H1 (cell line): Measurements from ENCODE around the gene PPME1. TPM values are rescaled to one million over a fixed set of nuclear protein-coding genes. Genes with fewer than 3 reads are reported as not detected.

Source experiments
- CTCF ChIA-PET: fragments of 300-600 bp; sonication (Branson Sonifier 250); formaldehyde crosslinking; loops from one replicate; lab custom pipeline; 2021; ENCODE audit not compliant: partially characterized antibody; lab: Charles Lee
- POLR2A ChIA-PET: fragments of 300-600 bp; sonication (Branson Sonifier 250); formaldehyde crosslinking; loops from one replicate; lab custom pipeline; 2021; ENCODE audit warnings: inconsistent platforms; ENCODE audit not compliant: partially characterized antibody; lab: Charles Lee
- DNase-seq, 2 experiments: peaks; one replicate each; pipeline versions ENCODE4 v3.0.0 to v3.0.0-alpha.2; 2010 to 2022; ENCODE audit warnings: low spot score in 2 of 2, low read depth in 1 of 2, mixed read lengths in 1 of 2
- FAIRE-seq: peaks from 2 replicates; lab custom pipeline; 2011; peaks lifted over from hg19 to GRCh38; lab: Jason Lieb, UNC
- H2AFZ ChIP-seq: 2 replicates; pipeline ENCODE4 v1.8.1; 2012; ENCODE audit warnings: low read length, inconsistent platforms
- H2AK5ac ChIP-seq: 2 replicates; pipeline ENCODE4 v1.6.1; 2013; ENCODE audit warnings: low read depth, low read length
- H2BK120ac ChIP-seq: replicated peaks from 2 replicates; pipeline ENCODE3; 2013; ENCODE audit warnings: low read depth, low read length, inconsistent platforms
- H2BK12ac ChIP-seq: 2 replicates; pipeline ENCODE4 v1.6.1; 2013; ENCODE audit warnings: low read depth, low read length
- H2BK15ac ChIP-seq: 2 replicates; pipeline ENCODE4 v1.6.1; 2013; ENCODE audit warnings: low read length
- H2BK20ac ChIP-seq: 2 replicates; pipeline ENCODE4 v1.6.1; 2013; ENCODE audit warnings: low read length
- H2BK5ac ChIP-seq: 2 replicates; pipeline ENCODE4 v1.6.1; 2013; ENCODE audit warnings: low read depth, low read length
- H3K14ac ChIP-seq: 2 replicates; pipeline ENCODE4 v1.6.1; 2013; ENCODE audit warnings: inconsistent platforms; ENCODE audit not compliant: insufficient read length
- H3K18ac ChIP-seq: 2 replicates; pipeline ENCODE4 v1.6.1; 2013; ENCODE audit warnings: low read length; ENCODE audit errors: extremely low read depth
- H3K23ac ChIP-seq: 2 replicates; pipeline ENCODE4 v1.6.1; 2013; ENCODE audit warnings: inconsistent platforms; ENCODE audit not compliant: insufficient read length
- H3K23me2 ChIP-seq: 2 replicates; pipeline ENCODE4 v1.6.1; 2013; ENCODE audit warnings: low read depth, low read length
- H3K27ac ChIP-seq: 2 replicates; pipeline ENCODE4 v1.6.1; 2011; ENCODE audit warnings: low read depth, low read length, inconsistent platforms
- H3K27me3 ChIP-seq, 4 experiments: replicated peaks in 1 of 4; 1 replicate in 1 of 4; 2 replicates in 3 of 4; pipeline versions ENCODE4 v1.6.1 to v1.8.1; 2011 to 2013; ENCODE audit warnings: low read length in 3 of 4, mild to moderate bottlenecking in 3 of 4, inconsistent platforms in 2 of 4, mixed read lengths in 2 of 4, moderate library complexity in 1 of 4; ENCODE audit not compliant: control insufficient read depth in 3 of 4, insufficient read depth in 3 of 4; ENCODE audit errors: extremely low read depth in 1 of 4
- H3K36me3 ChIP-seq, 4 experiments: 2 replicates each; pipeline versions ENCODE4 v1.6.1 to v1.8.1; 2011 to 2013; ENCODE audit warnings: mild to moderate bottlenecking in 4 of 4, low read length in 3 of 4, moderate library complexity in 2 of 4, control low read depth in 1 of 4, inconsistent platforms in 1 of 4; ENCODE audit not compliant: insufficient read depth in 4 of 4, control insufficient read depth in 2 of 4
- H3K4ac ChIP-seq: replicated peaks from 2 replicates; pipeline ENCODE3; 2013; ENCODE audit warnings: low read length, low read depth, mixed read lengths, inconsistent platforms; ENCODE audit not compliant: insufficient read length
- H3K4me1 ChIP-seq, 4 experiments: replicated peaks in 1 of 4; 1 replicate in 1 of 4; 2 replicates in 3 of 4; pipeline versions ENCODE4 v1.6.1 to v1.8.1; 2011 to 2013; ENCODE audit warnings: low read length in 3 of 4, inconsistent platforms in 2 of 4, mixed read lengths in 1 of 4; ENCODE audit not compliant: insufficient read depth in 4 of 4, control insufficient read depth in 3 of 4
- H3K4me2 ChIP-seq, 2 experiments: 2 replicates each; pipeline versions ENCODE4 v1.6.1 to v1.8.1; 2011 to 2013; ENCODE audit warnings: low read depth in 2 of 2, low read length in 2 of 2, control low read depth in 1 of 2, inconsistent platforms in 1 of 2, mild to moderate bottlenecking in 1 of 2; ENCODE audit not compliant: insufficient read depth in 1 of 2
- H3K4me3 ChIP-seq, 4 experiments: fragments of 200-600, 300-600 bp in 1 of 4; sonication (generic), shearing (Covaris generic), sonication (Bioruptor Twin) in 1 of 4; 2 replicates each; pipeline versions ENCODE4 v1.5.1 to v1.8.1; 2011 to 2016; ENCODE audit warnings: low read length in 4 of 4, low read depth in 3 of 4, control low read depth in 2 of 4, inconsistent platforms in 2 of 4, mild to moderate bottlenecking in 2 of 4, mixed read lengths in 1 of 4, moderate library complexity in 1 of 4; ENCODE audit not compliant: insufficient read depth in 2 of 4; ENCODE audit errors: extremely low read depth in 1 of 4
- H3K56ac ChIP-seq: replicated peaks from 2 replicates; pipeline ENCODE3; 2013; ENCODE audit warnings: low read depth, mild to moderate bottlenecking, mixed read lengths, low read length, inconsistent platforms; ENCODE audit not compliant: insufficient read length
- H3K79me1 ChIP-seq: 2 replicates; pipeline ENCODE4 v1.6.1; 2013; ENCODE audit warnings: low read depth, low read length, control low read depth
- H3K79me2 ChIP-seq, 2 experiments: 2 replicates each; pipeline versions ENCODE4 v1.6.1 to v1.8.1; 2012 to 2013; ENCODE audit warnings: low read length in 2 of 2, mild to moderate bottlenecking in 2 of 2, inconsistent platforms in 1 of 2; ENCODE audit not compliant: insufficient read depth in 2 of 2, control insufficient read depth in 1 of 2
- H3K9ac ChIP-seq, 4 experiments: replicated peaks in 1 of 4; 1 replicate in 1 of 4; 2 replicates in 3 of 4; pipeline versions ENCODE4 v1.6.1 to v1.8.1; 2011 to 2013; ENCODE audit warnings: low read depth in 3 of 4, low read length in 3 of 4, control low read depth in 2 of 4, mild to moderate bottlenecking in 2 of 4, moderate library complexity in 2 of 4, inconsistent platforms in 1 of 4; ENCODE audit errors: extremely low read depth in 1 of 4
- H3K9me3 ChIP-seq, 2 experiments: 2 replicates each; pipeline versions ENCODE4 v1.6.1 to v1.8.1; 2012 to 2013; ENCODE audit warnings: mild to moderate bottlenecking in 2 of 2, moderate library complexity in 2 of 2, control low read depth in 1 of 2, inconsistent platforms in 1 of 2, low read depth in 1 of 2, low read length in 1 of 2, mixed read lengths in 1 of 2; ENCODE audit not compliant: insufficient read depth in 2 of 2
- H4K20me1 ChIP-seq, 2 experiments: replicated peaks in 1 of 2; 2 replicates each; pipeline versions ENCODE3 to v1.8.1; 2011 to 2013; ENCODE audit warnings: inconsistent platforms in 2 of 2, low read length in 2 of 2, mild to moderate bottlenecking in 1 of 2; ENCODE audit not compliant: insufficient read depth in 2 of 2, control insufficient read depth in 1 of 2
- H4K5ac ChIP-seq: 2 replicates; pipeline ENCODE4 v1.6.1; 2013; ENCODE audit warnings: low read length, low read depth, mixed read lengths, inconsistent platforms; ENCODE audit not compliant: insufficient read length
- H4K8ac ChIP-seq: 2 replicates; pipeline ENCODE4 v1.8.0; 2013; ENCODE audit warnings: mild to moderate bottlenecking, moderate library complexity, low read length, inconsistent platforms; ENCODE audit not compliant: insufficient read depth; ENCODE audit errors: extremely low read depth
- H4K91ac ChIP-seq: replicated peaks from 2 replicates; pipeline ENCODE3; 2013; ENCODE audit warnings: low read length, mixed read lengths, inconsistent platforms; ENCODE audit not compliant: insufficient read length
- BCL11A ChIP-seq, 2 experiments: IDR thresholded peaks; one replicate each; pipeline ENCODE4 v1.6.1; 2011; ENCODE audit warnings: low read depth in 2 of 2, low read length in 2 of 2, mild to moderate bottlenecking in 2 of 2
- CBX8 ChIP-seq: fragments of 300-800, 300-1000 bp; sonication (generic); IDR thresholded peaks from 2 replicates; pipeline ENCODE4 v1.7.1; 2016; ENCODE audit warnings: low read depth, low read length, borderline replicate concordance
- CHD2 ChIP-seq: IDR thresholded peaks from 2 replicates; pipeline ENCODE4 v1.6.1; 2012; ENCODE audit warnings: low read length, improper control_type of control experiment
- CREB1 ChIP-seq: IDR thresholded peaks from 2 replicates; pipeline ENCODE4 v1.6.1; 2012; ENCODE audit warnings: inconsistent platforms
- RFX5 ChIP-seq: IDR thresholded peaks from 2 replicates; pipeline ENCODE4 v1.6.1; 2011; ENCODE audit warnings: low read depth, low read length, improper control_type of control experiment, borderline replicate concordance
- RNF2 ChIP-seq: fragments of 200-900, 300-1000 bp; sonication (generic); IDR thresholded peaks from 2 replicates; pipeline ENCODE4 v1.7.1; 2016; ENCODE audit warnings: borderline replicate concordance, low read depth, mild to moderate bottlenecking, antibody characterized with exemption, low read length; ENCODE audit not compliant: poor library complexity, severe bottlenecking; ENCODE audit errors: missing control alignments
- SIRT6 ChIP-seq: IDR thresholded peaks from one replicate; pipeline ENCODE4 v1.7.1; 2012; ENCODE audit warnings: low read length, inconsistent platforms
- WGBS, 2 experiments: shearing (Covaris generic) in 1 of 2; methylation state at CpG; one replicate each; pipeline versions ENCODE4 v1.1.6 to v1.1.7; 2013 to 2015; ENCODE audit warnings: low lambda C conversion rate in 2 of 2, mixed read lengths in 2 of 2, inconsistent platforms in 1 of 2, low coverage in 1 of 2, missing lambda C conversion rate in 1 of 2; ENCODE audit not compliant: insufficient replicate concordance in 2 of 2, insufficient coverage in 1 of 2, insufficient read length in 1 of 2; ENCODE audit errors: extremely low coverage in 1 of 2, missing lambda C conversion rate in 1 of 2; 5-methylcytosine and 5-hydroxymethylcytosine counted together
- polyA plus RNA-seq, 7 experiments: library from polyadenylated mRNA; depleted of rRNA in 3 of 7; stranded (reverse) in 5 of 7; unstranded in 2 of 7; fragments of >200 nt in 5 of 7; fragments of 200-250 nt in 2 of 7; gene quantifications; 1 replicate in 5 of 7; 2 replicates in 1 of 7; 4 replicates in 1 of 7; pipeline versions ENCODE4 v1.2.1 to v1.2.3, GENCODE V29; 2011 to 2013; ENCODE audit warnings: missing spikeins in 2 of 7, mixed read lengths in 2 of 7
- total RNA-seq: library from RNA; stranded (reverse); fragmentation: NEBNext Ultra II Directional; extraction: Animal tissue kit (Norgen Biotek cat#: 25700); gene quantifications from 2 replicates; pipeline ENCODE4 v1.2.1, GENCODE V29; 2021
- TF ChIP-seq, protein P1 (sequence below): IDR thresholded peaks from 2 replicates; pipeline ENCODE4 v1.6.1; 2012; ENCODE audit warnings: inconsistent platforms
- TF ChIP-seq, protein P2 (sequence below), 3 experiments: IDR thresholded peaks; 1 replicate in 2 of 3; 2 replicates in 1 of 3; pipeline versions ENCODE4 v1.5.1 to v1.6.1; 2011; ENCODE audit warnings: low read length in 3 of 3, mild to moderate bottlenecking in 3 of 3, inconsistent platforms in 2 of 3, low read depth in 1 of 3, moderate library complexity in 1 of 3; ENCODE audit not compliant: insufficient read depth in 1 of 3; ENCODE audit errors: control extremely low read depth in 1 of 3

Gene PPME1
- total and polyA plus RNA-seq, 2 of the 8 experiments (the other 6 are each of a cell fraction or from before 2014, with no cell fraction given), result 55.1 to 64.5 TPM

DNA sequence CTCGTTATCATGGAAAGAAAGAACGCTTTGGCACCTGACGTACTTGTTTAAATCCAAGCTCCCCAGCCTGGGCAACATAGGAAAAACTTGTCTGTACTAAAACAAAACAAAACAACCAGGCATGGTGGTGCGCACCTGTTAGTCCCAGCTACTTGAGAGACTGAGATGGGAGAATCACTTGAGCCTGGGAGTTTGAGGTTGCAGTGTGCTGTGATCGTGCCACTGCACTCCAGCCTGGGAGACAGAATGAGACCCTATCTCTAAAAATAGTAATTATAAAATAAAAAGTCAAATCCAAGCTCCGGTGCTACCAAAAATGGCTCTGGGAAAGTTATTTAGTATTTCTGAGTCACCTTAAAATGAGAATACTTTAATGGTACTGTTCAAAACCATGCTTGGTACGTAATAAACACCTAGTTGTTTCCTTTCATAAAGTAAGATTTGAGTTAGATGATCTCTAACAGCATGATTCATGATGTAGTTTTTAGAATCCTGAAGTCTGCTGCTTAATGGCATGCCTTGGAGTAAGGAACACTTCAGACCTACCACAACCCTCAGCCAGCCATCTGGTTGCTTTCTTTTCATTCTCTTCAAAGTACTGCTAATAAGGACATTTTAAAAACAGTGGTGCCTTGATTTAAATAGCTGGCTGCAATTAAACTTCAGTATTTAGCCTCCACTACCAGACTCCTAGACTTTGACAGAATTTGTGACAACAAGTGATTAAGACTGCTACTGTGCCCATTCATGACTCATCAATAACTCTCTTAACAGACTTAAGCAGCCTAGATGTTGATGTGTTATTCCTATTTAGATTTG is 8.4 kb downstream of the PPME1 start:
- Histone ChIP-seq H3K18ac (no peak overlapping the region), H3K4me3 (no peak overlapping the region), H2AK5ac (no peak overlapping the region), H4K8ac (no peak overlapping the region), H3K27me3 (no peaks in the 10 kb centered on the region), H2BK120ac (no peak overlapping the region), H3K14ac (no peak overlapping the region), H3K27ac (no peak overlapping the region), H2AFZ (no peak overlapping the region), H4K20me1 (peaks cover 0 to 4% of the 10 kb centered on the region in 2 experiments), H2BK15ac (no peak overlapping the region), H2BK12ac (no peak overlapping the region), H3K4ac (no peak overlapping the region), H2BK20ac (no peak overlapping the region), H3K23me2 (no peaks in the 10 kb centered on the region), H3K9me3 (no peaks in the 10 kb centered on the region), H3K79me2 (peaks cover 0 to 54% of the 10 kb centered on the region in 2 experiments; a peak in 2 of 4 replicates), H3K4me2 (no peak overlapping the region), H3K9ac (no peak overlapping the region), H2BK5ac (no peak overlapping the region), H3K56ac (no peak overlapping the region), H3K79me1 (no peaks in the 10 kb centered on the region; the same call in 1 of the 2 replicates), H3K4me1 (no peaks in the 10 kb centered on the region), H4K91ac (no peak overlapping the region), H3K36me3 (no peaks in the 10 kb centered on the region), H3K23ac (no peak overlapping the region), H4K5ac (no peak overlapping the region)
- FAIRE-seq (no peak), DNase-seq (no peak)
- ChIA-PET POLR2A (no interaction called here), CTCF (interaction anchor here (1.1 kb wide), 1 partner anchor 216 kb away, joined by 3 read pairs; no protein-coding TSS in a partner anchor)
- WGBS, 2 experiments, result 87% methylated on average over 7 of the region's 7 CpGs; no CpG with 5 or more reads in 1 of the 2 experiments
- TF ChIP-seq RFX5, result no peak
- no peak for TF ChIP-seq SIRT6
- TF ChIP-seq CREB1, result no peak
- no peak for TF ChIP-seq BCL11A (IDR thresholded peaks at IDR 0.05; ENCODE audit: low read depth in 2 of 2, low read length in 2 of 2)
- TF ChIP-seq CBX8, result no peak
- TF ChIP-seq, protein P1, sequence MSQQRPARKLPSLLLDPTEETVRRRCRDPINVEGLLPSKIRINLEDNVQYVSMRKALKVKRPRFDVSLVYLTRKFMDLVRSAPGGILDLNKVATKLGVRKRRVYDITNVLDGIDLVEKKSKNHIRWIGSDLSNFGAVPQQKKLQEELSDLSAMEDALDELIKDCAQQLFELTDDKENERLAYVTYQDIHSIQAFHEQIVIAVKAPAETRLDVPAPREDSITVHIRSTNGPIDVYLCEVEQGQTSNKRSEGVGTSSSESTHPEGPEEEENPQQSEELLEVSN, result no peak
- TF ChIP-seq, protein P2, sequence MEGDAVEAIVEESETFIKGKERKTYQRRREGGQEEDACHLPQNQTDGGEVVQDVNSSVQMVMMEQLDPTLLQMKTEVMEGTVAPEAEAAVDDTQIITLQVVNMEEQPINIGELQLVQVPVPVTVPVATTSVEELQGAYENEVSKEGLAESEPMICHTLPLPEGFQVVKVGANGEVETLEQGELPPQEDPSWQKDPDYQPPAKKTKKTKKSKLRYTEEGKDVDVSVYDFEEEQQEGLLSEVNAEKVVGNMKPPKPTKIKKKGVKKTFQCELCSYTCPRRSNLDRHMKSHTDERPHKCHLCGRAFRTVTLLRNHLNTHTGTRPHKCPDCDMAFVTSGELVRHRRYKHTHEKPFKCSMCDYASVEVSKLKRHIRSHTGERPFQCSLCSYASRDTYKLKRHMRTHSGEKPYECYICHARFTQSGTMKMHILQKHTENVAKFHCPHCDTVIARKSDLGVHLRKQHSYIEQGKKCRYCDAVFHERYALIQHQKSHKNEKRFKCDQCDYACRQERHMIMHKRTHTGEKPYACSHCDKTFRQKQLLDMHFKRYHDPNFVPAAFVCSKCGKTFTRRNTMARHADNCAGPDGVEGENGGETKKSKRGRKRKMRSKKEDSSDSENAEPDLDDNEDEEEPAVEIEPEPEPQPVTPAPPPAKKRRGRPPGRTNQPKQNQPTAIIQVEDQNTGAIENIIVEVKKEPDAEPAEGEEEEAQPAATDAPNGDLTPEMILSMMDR (IDR thresholded peaks at IDR 0.05; ENCODE audit: control extremely low read depth in 1 of 3, insufficient read depth in 1 of 3, low read depth in 1 of 3, low read length in 3 of 3), result no peak
- TF ChIP-seq CHD2, result no peak
- TF ChIP-seq RNF2, result no peak
